ENCODE results near the gene NDUFS2.

- no peak for TF ChIP-seq EZH2phosphoT487 (IDR thresholded peaks at IDR 0.05; ENCODE audit: borderline replicate concordance, low read length)
- TF ChIP-seq CTCF (IDR thresholded peaks at IDR 0.05; ENCODE audit: low read depth, low read length, poor library complexity, severe bottlenecking) = no peak
Measured at GRCh38 chr1:161222175-161223019, 20.2 kb downstream of the NDUFS2 start.

Measured in DOHH2 (cell line).